ENCODE data around the gene SBF1.

Gene SBF1

GRCh38 chr22:50461979-50462540, 12.8 kb downstream of the SBF1 start:
- no peak for DNase-seq (ENCODE audit: low spot score)
- TF ChIP-seq CTCF (IDR thresholded peaks at IDR 0.05; ENCODE audit: extremely low read depth, missing control alignments) = no peak

- TF ChIP-seq CTCF (IDR thresholded peaks at IDR 0.05; ENCODE audit: extremely low read depth, missing control alignments) = no peak
- DNase-seq (ENCODE audit: low spot score) = no peak
These were observed 13.3 kb downstream of the SBF1 start for GRCh38 chr22:50461536-50461935.

- DNase-seq (ENCODE audit: low spot score) = no peak
- TF ChIP-seq CTCF (IDR thresholded peaks at IDR 0.05; ENCODE audit: extremely low read depth, missing control alignments) = no peak
These were observed 13.9 kb downstream of the SBF1 start for GRCh38 chr22:50460938-50461337.

GRCh38 chr22:50459496-50460140, 15.2 kb downstream of the SBF1 start:
- no peak for TF ChIP-seq CTCF (IDR thresholded peaks at IDR 0.05; ENCODE audit: extremely low read depth, missing control alignments)
- no peak for DNase-seq (ENCODE audit: low spot score)

- no peak for DNase-seq (ENCODE audit: low spot score)
- TF ChIP-seq CTCF (IDR thresholded peaks at IDR 0.05; ENCODE audit: extremely low read depth, missing control alignments) = no peak
These were observed 15.8 kb downstream of the SBF1 start for GRCh38 chr22:50459016-50459415.

- TF ChIP-seq CTCF (IDR thresholded peaks at IDR 0.05; ENCODE audit: extremely low read depth, missing control alignments) = peak; percentile 6
- no peak for DNase-seq (ENCODE audit: low spot score)
These were observed 18.2 kb downstream of the SBF1 start for GRCh38 chr22:50456466-50457234.

- no peak for DNase-seq (ENCODE audit: low spot score)
- TF ChIP-seq CTCF (IDR thresholded peaks at IDR 0.05; ENCODE audit: extremely low read depth, missing control alignments) = no peak
These were observed 18.8 kb downstream of the SBF1 start for GRCh38 chr22:50456026-50456425.

Data from GM20000 (cell line).